Measurements from ENCODE around the gene PJA2. TPM values are rescaled to one million over a fixed set of nuclear protein-coding genes. Genes with fewer than 3 reads are reported as not detected.

Gene PJA2
- total and polyA plus RNA-seq, 4 donors: 23.6 to 69.2 (median 42.8) TPM

- Histone ChIP-seq H3K27me3 (ENCODE audit: control insufficient read depth in 4 of 4, insufficient read depth in 4 of 4, low read length in 3 of 4) (peaks cover 0 to 2% (median 0%) of the 10 kb centered on the region in 4 donors), H3K9me3 (ENCODE audit: control insufficient read depth in 4 of 4, low read length in 3 of 4) (no peaks in the 10 kb centered on the region), H3K36me3 (ENCODE audit: control insufficient read depth in 4 of 4, insufficient read depth in 3 of 4, low read depth in 1 of 4, low read length in 3 of 4) (no peaks in the 10 kb centered on the region), H3K4me1 (ENCODE audit: control insufficient read depth in 4 of 4, insufficient read depth in 4 of 4, low read length in 3 of 4) (no peaks in the 10 kb centered on the region), H3K9ac (ENCODE audit: low read depth in 1 of 2, low read length in 2 of 2) (no peak overlapping the region), H3K27ac (ENCODE audit: low read depth in 1 of 2, low read length in 2 of 2) (no peak overlapping the region), H3K4me3 (ENCODE audit: low read depth in 1 of 3, low read length in 3 of 3) (no peak overlapping the region)
- DNase-seq (ENCODE audit: low spot score): no peak
- WGBS: 80% methylated on average over 12 of the region's 12 CpGs
- TF ChIP-seq REST (IDR thresholded peaks at IDR 0.05): no peak
- no peak for TF ChIP-seq MAX (IDR thresholded peaks at IDR 0.05)
- TF ChIP-seq HNF4G (IDR thresholded peaks at IDR 0.05): no peak
Observed at GRCh38 chr5:109450129-109450877, 40.5 kb upstream of the PJA2 start.

GRCh38 chr5:109448838-109449237 is 39.1 kb upstream of the PJA2 start:
- DNase-seq (ENCODE audit: low spot score): no peak
- H3K36me3 ChIP-seq (ENCODE audit: control insufficient read depth in 4 of 4, insufficient read depth in 3 of 4, low read depth in 1 of 4, low read length in 3 of 4): no peaks in the 10 kb centered on the region
- H3K9me3 ChIP-seq (ENCODE audit: control insufficient read depth in 4 of 4, low read length in 3 of 4): no peaks in the 10 kb centered on the region
- H3K27me3 ChIP-seq (ENCODE audit: control insufficient read depth in 4 of 4, insufficient read depth in 4 of 4, low read length in 3 of 4): no peaks in the 10 kb centered on the region
- H3K4me1 ChIP-seq (ENCODE audit: control insufficient read depth in 4 of 4, insufficient read depth in 4 of 4, low read length in 3 of 4): no peaks in the 10 kb centered on the region
- WGBS: 74% methylated on average over 4 of the region's 4 CpGs
- no peak overlapping the region for H3K9ac ChIP-seq (ENCODE audit: low read depth in 1 of 2, low read length in 2 of 2)
- no peak overlapping the region for H3K27ac ChIP-seq (ENCODE audit: low read depth in 1 of 2, low read length in 2 of 2)
- H3K4me3 ChIP-seq (ENCODE audit: low read depth in 1 of 3, low read length in 3 of 3): no peak overlapping the region
- TF ChIP-seq ZBTB33 (IDR thresholded peaks at IDR 0.05): no peak
- no peak for TF ChIP-seq GABPA (IDR thresholded peaks at IDR 0.05 in 1 of 2, conservative IDR thresholded peaks at IDR 0.05 in 1 of 2)
- no peak for TF ChIP-seq NR2F2 (IDR thresholded peaks at IDR 0.05)
- no peak for TF ChIP-seq TAF1 (conservative IDR thresholded peaks at IDR 0.05)
- no peak for TF ChIP-seq FOXA1 (IDR thresholded peaks at IDR 0.05)
- no peak for TF ChIP-seq HNF4G (IDR thresholded peaks at IDR 0.05)
- no peak for TF ChIP-seq FOXA2 (IDR thresholded peaks at IDR 0.05)
- no peak for TF ChIP-seq MAX (IDR thresholded peaks at IDR 0.05)

GRCh38 chr5:109439590-109439989 is 29.8 kb upstream of the PJA2 start:
- peaks cover 0 to 2% (median 0%) of the 10 kb centered on the region in 4 donors for H3K4me1 ChIP-seq (ENCODE audit: control insufficient read depth in 4 of 4, insufficient read depth in 4 of 4, low read length in 3 of 4)
- H3K36me3 ChIP-seq (ENCODE audit: control insufficient read depth in 4 of 4, insufficient read depth in 3 of 4, low read depth in 1 of 4, low read length in 3 of 4): no peaks in the 10 kb centered on the region
- H3K27ac ChIP-seq (ENCODE audit: low read depth in 1 of 2, low read length in 2 of 2): no peak overlapping the region
- no peaks in the 10 kb centered on the region for H3K9me3 ChIP-seq (ENCODE audit: control insufficient read depth in 4 of 4, low read length in 3 of 4)
- TF ChIP-seq FOXA1 (IDR thresholded peaks at IDR 0.05) (no peak), TAF1 (conservative IDR thresholded peaks at IDR 0.05) (no peak), NR2F2 (IDR thresholded peaks at IDR 0.05) (no peak)
- no peak for DNase-seq (ENCODE audit: low spot score)
- H3K4me3 ChIP-seq (ENCODE audit: low read depth in 1 of 3, low read length in 3 of 3): no peak overlapping the region
- WGBS: 90% methylated on average over 1 of the region's 1 CpG
- H3K9ac ChIP-seq (ENCODE audit: low read depth in 1 of 2, low read length in 2 of 2): no peak overlapping the region
- no peaks in the 10 kb centered on the region for H3K27me3 ChIP-seq (ENCODE audit: control insufficient read depth in 4 of 4, insufficient read depth in 4 of 4, low read length in 3 of 4)
